ENCODE data around the gene SMAP1. TPM values are rescaled to one million over a fixed set of nuclear protein-coding genes. Genes with fewer than 3 reads are reported as not detected.

The SMAP1 gene
- total and polyA plus RNA-seq, 10 donors = 12.0 to 28.2 (median 19.8) TPM

DNA sequence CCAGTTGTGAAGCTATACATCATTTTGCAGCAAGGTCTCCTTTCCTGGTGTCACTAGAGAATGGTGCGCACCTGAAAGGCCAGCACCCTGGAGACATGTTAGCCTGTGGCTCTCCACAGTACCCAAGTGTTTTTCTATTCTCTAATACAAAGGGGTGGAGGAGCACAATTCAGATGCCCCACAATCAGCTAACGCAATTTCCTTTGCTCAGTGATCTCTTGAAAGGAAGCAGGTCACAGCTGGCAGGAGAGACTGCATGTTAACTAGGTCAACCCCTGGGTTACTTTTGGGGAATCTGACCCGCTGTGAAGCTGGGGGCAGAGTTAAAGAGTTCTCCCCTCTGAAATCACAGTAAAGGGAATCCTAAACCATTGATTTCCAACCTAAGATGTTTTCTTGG, 196.7 kb downstream of the SMAP1 start:
- DNase-seq = no peak
- Histone ChIP-seq H3K9me3 (peaks cover 0 to 4% (median 0%) of the 10 kb centered on the region in 8 donors), H3K36me3 (peaks cover 0 to 34% (median 15%) of the 10 kb centered on the region in 6 donors), H3K27me3 (replicated peaks in 1 of 7) (no peaks in the 10 kb centered on the region), H3K4me3 (no peak overlapping the region), H3K27ac (no peak overlapping the region), H3K4me1 (no peaks in the 10 kb centered on the region)
- TF ChIP-seq POLR2AphosphoS5 (IDR thresholded peaks at IDR 0.05) = no peak
- TF ChIP-seq, protein P1, sequence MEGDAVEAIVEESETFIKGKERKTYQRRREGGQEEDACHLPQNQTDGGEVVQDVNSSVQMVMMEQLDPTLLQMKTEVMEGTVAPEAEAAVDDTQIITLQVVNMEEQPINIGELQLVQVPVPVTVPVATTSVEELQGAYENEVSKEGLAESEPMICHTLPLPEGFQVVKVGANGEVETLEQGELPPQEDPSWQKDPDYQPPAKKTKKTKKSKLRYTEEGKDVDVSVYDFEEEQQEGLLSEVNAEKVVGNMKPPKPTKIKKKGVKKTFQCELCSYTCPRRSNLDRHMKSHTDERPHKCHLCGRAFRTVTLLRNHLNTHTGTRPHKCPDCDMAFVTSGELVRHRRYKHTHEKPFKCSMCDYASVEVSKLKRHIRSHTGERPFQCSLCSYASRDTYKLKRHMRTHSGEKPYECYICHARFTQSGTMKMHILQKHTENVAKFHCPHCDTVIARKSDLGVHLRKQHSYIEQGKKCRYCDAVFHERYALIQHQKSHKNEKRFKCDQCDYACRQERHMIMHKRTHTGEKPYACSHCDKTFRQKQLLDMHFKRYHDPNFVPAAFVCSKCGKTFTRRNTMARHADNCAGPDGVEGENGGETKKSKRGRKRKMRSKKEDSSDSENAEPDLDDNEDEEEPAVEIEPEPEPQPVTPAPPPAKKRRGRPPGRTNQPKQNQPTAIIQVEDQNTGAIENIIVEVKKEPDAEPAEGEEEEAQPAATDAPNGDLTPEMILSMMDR (IDR thresholded peaks at IDR 0.05 in 8 of 11, conservative IDR thresholded peaks at IDR 0.05 in 3 of 11) = no peak
- TF ChIP-seq POLR2A (IDR thresholded peaks at IDR 0.05) = no peak
- WGBS, 5 donors = 60 to 79% (median 70%) methylated on average over 3 of the region's 3 CpGs
- intact Hi-C loops (cut with DNase I; ENCODE audit: low total_unique reads) = no loop called here

DNA sequence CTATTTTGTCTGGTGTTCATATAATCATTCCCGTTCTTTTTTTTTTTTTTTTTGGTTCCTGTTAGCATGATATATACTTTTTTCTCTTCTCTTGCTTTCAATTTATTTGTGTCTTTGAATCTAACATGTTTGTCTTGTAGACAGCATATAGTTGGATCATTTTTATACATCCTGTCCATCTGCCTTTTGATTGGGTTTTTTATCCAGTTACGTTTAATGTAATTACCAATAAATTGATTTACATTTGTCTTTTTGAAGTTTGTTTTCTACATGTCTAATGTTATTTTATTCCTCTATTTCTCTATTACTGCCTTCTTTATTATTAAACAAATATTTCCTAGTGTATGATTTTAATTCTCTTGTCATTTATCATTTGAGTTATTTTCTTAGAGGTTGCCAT, 204.8 kb downstream of the SMAP1 start:
- TF ChIP-seq POLR2AphosphoS5 (IDR thresholded peaks at IDR 0.05) (no peak), POLR2A (IDR thresholded peaks at IDR 0.05) (no peak)
- TF ChIP-seq, protein P1 (IDR thresholded peaks at IDR 0.05 in 8 of 11, conservative IDR thresholded peaks at IDR 0.05 in 3 of 11) = no peak
- no peaks in the 10 kb centered on the region for H3K27me3 ChIP-seq (replicated peaks in 1 of 7)
- no peak overlapping the region for H3K27ac ChIP-seq
- DNase-seq = no peak
- 95 to 100% (median 98%) methylated on average over 2 of the region's 2 CpGs for WGBS, 5 donors
- H3K9me3 ChIP-seq = peaks cover 3 to 35% (median 28%) of the 10 kb centered on the region in 8 donors
- H3K36me3 ChIP-seq = no peaks in the 10 kb centered on the region
- H3K4me3 ChIP-seq = no peak overlapping the region
- intact Hi-C loops (cut with DNase I; ENCODE audit: low total_unique reads) = no loop called here
- no peaks in the 10 kb centered on the region for H3K4me1 ChIP-seq

DNA sequence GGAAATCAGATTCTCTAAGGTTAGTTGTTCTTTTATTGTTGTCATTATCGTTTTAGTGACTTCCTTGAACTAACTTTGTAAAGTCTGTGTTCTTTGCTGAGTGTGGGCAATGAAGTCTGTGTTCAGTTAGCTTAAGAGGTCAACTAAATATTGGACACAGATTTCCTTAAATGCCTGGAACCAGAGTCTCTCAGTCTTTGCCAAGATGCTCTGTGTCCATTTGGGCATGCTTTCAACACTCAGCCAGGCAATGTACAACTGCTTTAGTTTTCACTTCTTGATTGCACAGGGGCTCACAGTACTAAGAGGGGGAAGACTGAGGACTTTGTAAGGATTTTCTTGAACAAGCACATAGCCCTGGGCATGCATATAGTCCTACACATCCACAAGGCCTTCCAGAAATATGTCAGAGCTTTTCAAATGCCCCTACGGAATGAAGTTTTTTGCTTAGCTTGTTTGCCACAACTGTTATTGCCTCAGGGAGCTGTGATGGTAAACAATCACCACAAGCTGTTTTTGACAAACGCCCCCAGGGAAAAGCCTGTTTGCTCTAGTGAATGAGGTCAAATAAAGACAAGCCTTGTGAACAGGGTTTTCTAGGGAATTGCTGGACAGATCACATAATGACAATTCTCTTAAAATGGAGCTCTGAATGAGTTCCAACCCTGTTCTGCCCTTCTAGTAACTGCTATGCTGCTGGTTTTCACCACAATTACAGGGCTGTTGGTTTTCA, 206.7 kb downstream of the SMAP1 start:
- no peaks in the 10 kb centered on the region for H3K36me3 ChIP-seq
- intact Hi-C loops (cut with DNase I; ENCODE audit: low total_unique reads) = no loop called here
- H3K27ac ChIP-seq = no peak overlapping the region
- DNase-seq = no peak
- no peaks in the 10 kb centered on the region for H3K27me3 ChIP-seq (replicated peaks in 1 of 7)
- no peaks in the 10 kb centered on the region for H3K4me1 ChIP-seq
- peaks cover 3 to 40% (median 28%) of the 10 kb centered on the region in 8 donors for H3K9me3 ChIP-seq
- no peak for TF ChIP-seq POLR2A (IDR thresholded peaks at IDR 0.05)
- TF ChIP-seq, protein P1 (IDR thresholded peaks at IDR 0.05 in 8 of 11, conservative IDR thresholded peaks at IDR 0.05 in 3 of 11) = no peak
- TF ChIP-seq POLR2AphosphoS5 (IDR thresholded peaks at IDR 0.05) = no peak
- WGBS, 5 donors = 52 to 78% (median 70%) methylated on average over 3 of the region's 3 CpGs
- H3K4me3 ChIP-seq = no peak overlapping the region

DNA sequence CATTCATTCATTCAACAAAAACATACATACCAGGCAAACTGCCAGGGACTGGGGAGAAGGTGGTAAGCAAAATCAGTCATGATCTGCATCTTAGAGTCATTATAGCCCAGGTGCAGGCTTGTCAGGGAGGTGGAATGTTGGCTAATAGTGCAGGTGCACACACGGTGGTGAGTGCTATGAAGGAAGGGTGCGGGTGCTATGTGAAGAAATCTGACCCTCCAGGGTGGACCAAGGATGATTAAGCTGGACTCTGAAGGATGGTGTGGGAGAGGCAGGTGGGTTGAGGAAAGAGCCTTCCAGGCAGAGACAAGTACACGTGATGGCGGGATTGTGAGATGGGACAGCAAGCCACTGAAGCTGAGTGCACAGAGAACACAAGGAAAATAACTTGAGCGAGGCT, 211.8 kb downstream of the SMAP1 start:
- Histone ChIP-seq H3K27me3 (replicated peaks in 1 of 7) (no peaks in the 10 kb centered on the region), H3K36me3 (no peaks in the 10 kb centered on the region), H3K27ac (no peak overlapping the region), H3K4me1 (peaks cover 0 to 5% (median 0%) of the 10 kb centered on the region in 6 donors), H3K9me3 (peaks cover 0 to 6% (median 0%) of the 10 kb centered on the region in 8 donors), H3K4me3 (no peak overlapping the region)
- DNase-seq = no peak
- WGBS, 5 donors = 86 to 93% (median 89%) methylated on average over 5 of the region's 5 CpGs
- TF ChIP-seq POLR2A (IDR thresholded peaks at IDR 0.05) (no peak), POLR2AphosphoS5 (IDR thresholded peaks at IDR 0.05) (no peak)
- TF ChIP-seq, protein P1 (IDR thresholded peaks at IDR 0.05 in 8 of 11, conservative IDR thresholded peaks at IDR 0.05 in 3 of 11) = no peak
- intact Hi-C loops (cut with DNase I; ENCODE audit: low total_unique reads) = no loop called here

All from spleen (tissue), 11 donors.